K562 (cell line): ENCODE results near the gene MYO16. TPM values are rescaled to one million over a fixed set of nuclear protein-coding genes. Genes with fewer than 3 reads are reported as not detected.

Source experiments
- ATAC-seq: fragments of 200-7000 bp; cut with Tn5 transposase; 3 replicates; pipeline ENCODE4 v1.9.1; 2020; ENCODE audit warnings: moderate library complexity
- BruUV-seq: library from RNA; stranded (reverse); fragments of 400-500 nt; replicated peaks from 2 replicates; lab custom pipeline; 2021; lab: Mats Ljungman, UMichigan
- CTCF ChIA-PET: fragments of 300-600 bp; formaldehyde crosslinking; extraction: SDS; loops from one replicate; lab custom pipeline; 2021; ENCODE audit warnings: low intra/inter-chr PET ratio; lab: Yijun Ruan, JAX
- POLR2A ChIA-PET: fragments of 300-600, 350-650 bp; sonication (Branson Sonifier 250); formaldehyde crosslinking; extraction: SDS; loops from one replicate; lab custom pipeline; 2021; ENCODE audit warnings: antibody characterized with exemption, inconsistent platforms; lab: Yijun Ruan, JAX
- DNase-seq, 4 experiments: peaks; one replicate each; pipeline versions ENCODE4 v3.0.0 to v3.0.0-alpha.2; 2011 to 2018; ENCODE audit warnings: low spot score in 3 of 4, mixed read lengths in 3 of 4; ENCODE audit errors: extremely low read depth in 1 of 4
- FAIRE-seq: peaks from 2 replicates; lab custom pipeline; 2011; peaks lifted over from hg19 to GRCh38; lab: Jason Lieb, UNC
- H2AFZ ChIP-seq: 2 replicates; pipeline ENCODE4 v1.6.0; 2011; ENCODE audit warnings: low read depth, low read length, control low read depth, inconsistent platforms
- H3K27ac ChIP-seq: fragments of 200-600 bp; 3 replicates; pipeline ENCODE4 v1.8.0; 2011; ENCODE audit warnings: low read depth, mild to moderate bottlenecking, control low read depth, inconsistent platforms, low read length, moderate library complexity, mixed read lengths; ENCODE audit errors: extremely low read depth
- H3K27me3 ChIP-seq, 2 experiments: fragments of 300-600 bp in 1 of 2; 2 replicates in 1 of 2; 3 replicates in 1 of 2; pipeline versions ENCODE4 v1.6.0 to v1.8.0; 2011; ENCODE audit warnings: inconsistent platforms in 2 of 2, low read length in 2 of 2, mild to moderate bottlenecking in 1 of 2, mixed read lengths in 1 of 2, moderate library complexity in 1 of 2; ENCODE audit not compliant: control insufficient read depth in 2 of 2, insufficient read depth in 2 of 2
- H3K36me3 ChIP-seq: fragments of 300-600 bp; 3 replicates; pipeline ENCODE4 v1.8.0; 2011; ENCODE audit warnings: mild to moderate bottlenecking, low read length, inconsistent platforms; ENCODE audit not compliant: control insufficient read depth, insufficient read depth
- H3K4me1 ChIP-seq, 2 experiments: fragments of 200-600 bp in 1 of 2; replicated peaks in 1 of 2; 2 replicates in 1 of 2; 3 replicates in 1 of 2; pipeline versions ENCODE4 v1.5.1 to v1.8.0; 2011; ENCODE audit warnings: inconsistent platforms in 2 of 2, low read length in 2 of 2, mild to moderate bottlenecking in 1 of 2, mixed read lengths in 1 of 2, moderate library complexity in 1 of 2; ENCODE audit not compliant: control insufficient read depth in 2 of 2, insufficient read depth in 2 of 2
- H3K4me2 ChIP-seq: 2 replicates; pipeline ENCODE4 v1.6.1; 2011; ENCODE audit warnings: low read length, control low read depth, inconsistent platforms, mixed read lengths; ENCODE audit not compliant: insufficient read depth
- H3K4me3 ChIP-seq: fragments of 200-600 bp; sonication (generic), shearing (Covaris generic); 2 replicates; pipeline ENCODE4 v1.5.1; 2016; ENCODE audit warnings: control low read depth, inconsistent platforms
- H3K79me2 ChIP-seq: fragments of 200-600 bp; 3 replicates; pipeline ENCODE4 v1.8.0; 2011; ENCODE audit warnings: low read length, inconsistent platforms; ENCODE audit not compliant: control insufficient read depth, insufficient read depth
- H3K9ac ChIP-seq, 2 experiments: 2 replicates each; pipeline versions ENCODE4 v1.6.0 to v1.6.1; 2011; ENCODE audit warnings: low read depth in 2 of 2, low read length in 2 of 2, control low read depth in 1 of 2, inconsistent platforms in 1 of 2, mild to moderate bottlenecking in 1 of 2, mixed read lengths in 1 of 2; ENCODE audit not compliant: insufficient read depth in 1 of 2
- H3K9me1 ChIP-seq: one replicate; pipeline ENCODE4 v1.6.0; 2011; ENCODE audit warnings: inconsistent platforms, mild to moderate bottlenecking, low read length, moderate library complexity; ENCODE audit not compliant: control insufficient read depth, insufficient read depth
- H3K9me3 ChIP-seq: replicated peaks from 2 replicates; pipeline ENCODE4 v1.5.1; 2011; ENCODE audit warnings: low read depth, low read length, inconsistent platforms; ENCODE audit not compliant: control insufficient read depth, insufficient read depth
- H4K20me1 ChIP-seq: replicated peaks from 2 replicates; pipeline ENCODE4 v1.6.1; 2011; ENCODE audit warnings: low read length, inconsistent platforms, mixed read lengths; ENCODE audit not compliant: control insufficient read depth, insufficient read depth
- ADNP ChIP-seq: fragments of 200-800 bp; sonication (Bioruptor generic); IDR thresholded peaks from 2 replicates; pipeline ENCODE4 v1.6.1; 2016; ENCODE audit warnings: missing genetic modification characterization, missing compliant biosample characterization
- CCAR2 ChIP-seq: fragments of 200-400 bp; formaldehyde crosslinking; IDR thresholded peaks from 2 replicates; pipeline ENCODE4 v1.6.1; 2017; ENCODE audit warnings: mild to moderate bottlenecking, low read depth, low read length
- KDM1A ChIP-seq, 2 experiments: fragments of 450-650 bp; IDR thresholded peaks; 2 replicates each; pipeline ENCODE4 v1.6.1; 2016; ENCODE audit warnings: mild to moderate bottlenecking in 2 of 2
- MEF2D ChIP-seq: conservative IDR thresholded peaks from 2 replicates; pipeline ENCODE4 v1.6.1; 2016; ENCODE audit warnings: low read depth, missing genetic modification characterization, missing compliant biosample characterization
- ZC3H4 ChIP-seq: sonication (generic); formaldehyde crosslinking; IDR thresholded peaks from 2 replicates; pipeline ENCODE4 v1.9.0; 2021; ENCODE audit warnings: missing genetic modification reagents, borderline replicate concordance
- ZC3H8 ChIP-seq: fragments of 450-650 bp; IDR thresholded peaks from 2 replicates; pipeline ENCODE4 v1.6.1; 2017
- ZNF445 ChIP-seq: fragments of 250-450 bp; sonication (Bioruptor Pico); IDR thresholded peaks from 2 replicates; pipeline ENCODE4 v1.4.0; 2020; ENCODE audit warnings: low read depth, mild to moderate bottlenecking, moderate library complexity
- ZNF695 ChIP-seq: fragments of 450-650 bp; formaldehyde crosslinking; IDR thresholded peaks from 2 replicates; pipeline ENCODE4 v1.4.0; 2020; ENCODE audit warnings: mild to moderate bottlenecking, moderate library complexity
- ZNF717 ChIP-seq: fragments of 250-450 bp; sonication (Bioruptor Pico); IDR thresholded peaks from 2 replicates; pipeline ENCODE4 v1.5.0; 2021
- WGBS: fragments of 100-300 bp; shearing (Covaris generic); methylation state at CpG from one replicate; pipeline ENCODE4 v1.1.6; 2016; ENCODE audit warnings: low coverage, mixed read lengths; ENCODE audit not compliant: insufficient coverage; ENCODE audit errors: missing lambda C conversion rate; 5-methylcytosine and 5-hydroxymethylcytosine counted together
- in situ Hi-C: fragments of 300-500 bp; cut with MboI; formaldehyde crosslinking; loops from 4 replicates; pipeline ENCODE4 v1.15.0; 2018; ENCODE audit warnings: inconsistent platforms, mixed read lengths
- intact Hi-C: fragments of 100-400 bp; cut with micrococcal nuclease; formaldehyde crosslinking; loops from 2 replicates; pipeline ENCODE4 v1.14.2; 2022
- polyA plus RNA-seq, 8 experiments: library from polyadenylated mRNA; depleted of rRNA in 4 of 8; stranded (reverse) in 5 of 8; unstranded in 3 of 8; fragments of >200 nt; fragmentation: Nextera tagmentation in 2 of 8; fragmentation: Illumina TruSeq in 1 of 8; extraction: Ambion mirVana in 2 of 8; extraction: Trizol in 1 of 8; gene quantifications; 2 replicates each; pipeline versions ENCODE4 v1.2.1 to v1.2.3, GENCODE V29; 2011 to 2014; ENCODE audit warnings: inconsistent platforms in 1 of 8, missing spikeins in 1 of 8
- total RNA-seq, 7 experiments: library from RNA; depleted of rRNA in 6 of 7; stranded (reverse); fragments of >200 nt in 6 of 7; fragmentation: Illumina TruSeq in 2 of 7; extraction: Trizol in 2 of 7; gene quantifications; 2 replicates each; pipeline versions ENCODE4 v1.2.1 to v1.2.3, GENCODE V29; 2011 to 2021; ENCODE audit warnings: low replicate concordance in 1 of 7
- TF ChIP-seq, protein P1 (sequence below): fragments of 200-800 bp; sonication (Bioruptor generic); IDR thresholded peaks from 2 replicates; pipeline ENCODE4 v1.6.1; 2016; ENCODE audit warnings: missing genetic modification characterization, missing compliant biosample characterization

MYO16 gene
- total and polyA plus RNA-seq, 9 of the 15 experiments (the other 6 are each of a cell fraction or from before 2014, with no cell fraction given) = 4.3 to 45.7 (median 12.1) TPM

DNA sequence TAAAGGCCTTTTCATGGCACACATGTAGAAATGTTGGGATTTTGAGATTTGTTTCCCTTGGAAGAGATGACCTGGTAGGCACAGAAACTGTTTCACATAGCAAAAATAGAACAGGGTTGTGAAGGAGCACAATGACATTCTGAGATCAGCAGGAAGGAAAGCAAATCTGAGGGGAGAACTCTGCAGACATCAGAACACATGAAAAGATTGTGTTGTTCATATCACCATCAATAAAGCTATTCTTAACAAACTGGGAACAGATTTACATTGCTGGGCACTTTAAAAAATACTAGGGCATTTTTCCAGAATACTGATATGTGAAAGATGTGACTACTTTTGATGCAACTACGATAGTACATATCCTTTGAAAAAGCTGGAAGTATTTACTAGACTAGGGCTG lies 481.7 kb downstream of the MYO16 start (continued):
- TF ChIP-seq, protein P1, sequence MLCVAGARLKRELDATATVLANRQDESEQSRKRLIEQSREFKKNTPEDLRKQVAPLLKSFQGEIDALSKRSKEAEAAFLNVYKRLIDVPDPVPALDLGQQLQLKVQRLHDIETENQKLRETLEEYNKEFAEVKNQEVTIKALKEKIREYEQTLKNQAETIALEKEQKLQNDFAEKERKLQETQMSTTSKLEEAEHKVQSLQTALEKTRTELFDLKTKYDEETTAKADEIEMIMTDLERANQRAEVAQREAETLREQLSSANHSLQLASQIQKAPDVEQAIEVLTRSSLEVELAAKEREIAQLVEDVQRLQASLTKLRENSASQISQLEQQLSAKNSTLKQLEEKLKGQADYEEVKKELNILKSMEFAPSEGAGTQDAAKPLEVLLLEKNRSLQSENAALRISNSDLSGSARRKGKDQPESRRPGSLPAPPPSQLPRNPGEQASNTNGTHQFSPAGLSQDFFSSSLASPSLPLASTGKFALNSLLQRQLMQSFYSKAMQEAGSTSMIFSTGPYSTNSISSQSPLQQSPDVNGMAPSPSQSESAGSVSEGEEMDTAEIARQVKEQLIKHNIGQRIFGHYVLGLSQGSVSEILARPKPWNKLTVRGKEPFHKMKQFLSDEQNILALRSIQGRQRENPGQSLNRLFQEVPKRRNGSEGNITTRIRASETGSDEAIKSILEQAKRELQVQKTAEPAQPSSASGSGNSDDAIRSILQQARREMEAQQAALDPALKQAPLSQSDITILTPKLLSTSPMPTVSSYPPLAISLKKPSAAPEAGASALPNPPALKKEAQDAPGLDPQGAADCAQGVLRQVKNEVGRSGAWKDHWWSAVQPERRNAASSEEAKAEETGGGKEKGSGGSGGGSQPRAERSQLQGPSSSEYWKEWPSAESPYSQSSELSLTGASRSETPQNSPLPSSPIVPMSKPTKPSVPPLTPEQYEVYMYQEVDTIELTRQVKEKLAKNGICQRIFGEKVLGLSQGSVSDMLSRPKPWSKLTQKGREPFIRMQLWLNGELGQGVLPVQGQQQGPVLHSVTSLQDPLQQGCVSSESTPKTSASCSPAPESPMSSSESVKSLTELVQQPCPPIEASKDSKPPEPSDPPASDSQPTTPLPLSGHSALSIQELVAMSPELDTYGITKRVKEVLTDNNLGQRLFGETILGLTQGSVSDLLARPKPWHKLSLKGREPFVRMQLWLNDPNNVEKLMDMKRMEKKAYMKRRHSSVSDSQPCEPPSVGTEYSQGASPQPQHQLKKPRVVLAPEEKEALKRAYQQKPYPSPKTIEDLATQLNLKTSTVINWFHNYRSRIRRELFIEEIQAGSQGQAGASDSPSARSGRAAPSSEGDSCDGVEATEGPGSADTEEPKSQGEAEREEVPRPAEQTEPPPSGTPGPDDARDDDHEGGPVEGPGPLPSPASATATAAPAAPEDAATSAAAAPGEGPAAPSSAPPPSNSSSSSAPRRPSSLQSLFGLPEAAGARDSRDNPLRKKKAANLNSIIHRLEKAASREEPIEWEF = no peak
- no peak for TF ChIP-seq MEF2D (tag)

DNA sequence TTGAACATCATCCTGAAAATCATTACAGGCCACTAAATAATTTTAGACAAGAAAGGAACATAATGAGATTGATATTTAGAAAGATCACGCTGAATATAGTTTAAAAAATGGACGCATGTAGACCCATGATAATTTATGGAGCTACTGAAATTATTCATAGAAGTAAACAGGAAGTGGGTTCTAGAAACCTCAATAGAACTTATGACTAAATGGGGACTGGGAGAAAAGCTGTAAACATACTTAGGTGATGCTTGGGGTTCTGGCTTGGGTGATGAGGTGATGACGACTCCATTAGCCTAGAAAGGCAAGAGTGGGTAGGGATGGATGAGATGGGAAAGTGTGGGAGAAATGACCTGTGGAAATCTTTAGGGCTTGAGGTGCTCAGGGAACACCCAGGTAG lies 484.0 kb downstream of the MYO16 start:
- no peak for ATAC-seq
- FAIRE-seq = no peak

More for the DNA sequence above, 484.0 kb downstream of the MYO16 start:
- ChIA-PET CTCF (no interaction called here), POLR2A (no interaction called here)
- Histone ChIP-seq H3K79me2 (no peaks in the 10 kb centered on the region), H3K27me3 (no peaks in the 10 kb centered on the region), H3K9ac (no peak overlapping the region), H4K20me1 (no peaks in the 10 kb centered on the region), H3K9me3 (no peaks in the 10 kb centered on the region), H3K36me3 (no peaks in the 10 kb centered on the region), H2AFZ (no peak overlapping the region), H3K4me3 (no peak overlapping the region), H3K9me1 (no peaks in the 10 kb centered on the region), H3K4me2 (no peak overlapping the region), H3K27ac (no peak overlapping the region), H3K4me1 (no peaks in the 10 kb centered on the region)
- TF ChIP-seq ZNF695 (CRISPR knock-in tag) (no peak), ZC3H8 (no peak), ADNP (tag) (no peak), ZNF445 (CRISPR knock-in tag) (no peak), CCAR2 (no peak), ZC3H4 (no peak), KDM1A (IDR thresholded peaks at IDR 0.05) (no peak), ZNF717 (CRISPR knock-in tag) (no peak), MEF2D (tag) (no peak)
- WGBS = 20% methylated on average over 3 of the region's 3 CpGs
- no peak for DNase-seq
- in situ Hi-C loops = no loop called here
- BruUV-seq = no TSS peak
- intact Hi-C loops = no loop called here
